Esophagus muscularis mucosa (tissue), 4 donors: ENCODE results near the gene TERT. TPM values are rescaled to one million over a fixed set of nuclear protein-coding genes. Genes with fewer than 3 reads are reported as not detected.

Experiments used
- DNase-seq: peaks from one replicate; pipeline ENCODE4 v3.0.0-alpha.2; 2017; ENCODE audit errors: extremely low spot score
- H3K27ac ChIP-seq, 4 donors: fragments of 200-600 bp; sonication (generic); replicated peaks in 1 of 4; 1 replicate in 3 of 4; 2 replicates in 1 of 4; pipeline ENCODE4 v1.5.1; 2016 to 2019; ENCODE audit warnings: mild to moderate bottlenecking in 1 of 4
- H3K27me3 ChIP-seq, 4 donors: fragments of 200-600 bp; sonication (generic); one replicate each; pipeline versions ENCODE4 v1.5.1 to v1.6.0; 2016 to 2019
- H3K36me3 ChIP-seq, 4 donors: fragments of 200-600 bp; sonication (generic); one replicate each; pipeline ENCODE4 v1.5.1; 2016 to 2019
- H3K4me1 ChIP-seq, 4 donors: fragments of 200-600 bp; sonication (generic); one replicate each; pipeline ENCODE4 v1.5.1; 2016 to 2019
- H3K4me3 ChIP-seq, 4 donors: fragments of 200-600 bp; sonication (generic); 1 replicate in 2 of 4; 2 replicates in 2 of 4; pipeline ENCODE4 v1.5.1; 2016 to 2019; ENCODE audit warnings: mild to moderate bottlenecking in 4 of 4, moderate library complexity in 1 of 4
- H3K9me3 ChIP-seq, 4 donors: fragments of 200-600 bp; sonication (generic); 1 replicate in 3 of 4; 2 replicates in 1 of 4; pipeline ENCODE4 v1.5.1; 2016 to 2019
- CTCF ChIP-seq, 3 experiments: fragments of 200-600 bp in 2 of 3; fragments of 450-650 bp in 1 of 3; sonication (generic) in 2 of 3; IDR thresholded peaks; one replicate each; pipeline ENCODE4 v1.5.1; 2017 to 2019; ENCODE audit warnings: antibody characterized with exemption in 3 of 3, mild to moderate bottlenecking in 2 of 3, moderate library complexity in 1 of 3
- EP300 ChIP-seq: sonication (generic); formaldehyde crosslinking; IDR thresholded peaks from one replicate; pipeline ENCODE4 v1.6.1; 2017; ENCODE audit warnings: antibody characterized with exemption
- POLR2A ChIP-seq: fragments of 450-650 bp; IDR thresholded peaks from one replicate; pipeline ENCODE4 v1.6.1; 2017; ENCODE audit warnings: antibody characterized with exemption, moderate library complexity, mild to moderate bottlenecking, low read depth
- POLR2AphosphoS5 ChIP-seq, 2 donors: sonication (generic); formaldehyde crosslinking; IDR thresholded peaks; one replicate each; pipeline ENCODE4 v1.6.1; 2017; ENCODE audit warnings: antibody characterized with exemption in 2 of 2
- WGBS: methylation state at CpG from one replicate; pipeline ENCODE4 v1.1.5; 2018; 5-methylcytosine and 5-hydroxymethylcytosine counted together
- intact Hi-C: fragments of 100-400 bp; cut with DNase I; formaldehyde crosslinking; loops from one replicate; pipeline ENCODE4 v1.15.1; 2023
- total RNA-seq, 4 donors: library from RNA; depleted of rRNA; stranded (reverse); fragments of >200 nt; gene quantifications; one replicate each; pipeline versions ENCODE4 v1.1.0 to v1.2.1, GENCODE V29; 2016

Gene TERT
- total RNA-seq, 4 donors from 2014 or later, result not detected

- no peaks in the 10 kb centered on the region for H3K4me1 ChIP-seq
- peaks cover 0 to 72% (median 0%) of the 10 kb centered on the region in 4 donors for H3K27me3 ChIP-seq
- no peak overlapping the region for H3K4me3 ChIP-seq
- H3K36me3 ChIP-seq, result no peaks in the 10 kb centered on the region
- WGBS, result 85% methylated on average over 13 of the region's 18 CpGs
- no peak for DNase-seq
- no peak overlapping the region for H3K27ac ChIP-seq
- H3K9me3 ChIP-seq, result peaks cover 0 to 9% (median 3%) of the 10 kb centered on the region in 4 donors
- intact Hi-C loops, result no loop called here
- TF ChIP-seq POLR2A, result no peak
Observed at GRCh38 chr5:1212881-1213280, 82.0 kb downstream of the TERT start.

- H3K4me3 ChIP-seq, result no peak overlapping the region
- DNase-seq, result no peak
- H3K9me3 ChIP-seq, result peaks cover 0 to 9% (median 3%) of the 10 kb centered on the region in 4 donors
- no peak for TF ChIP-seq EP300
- no peak for TF ChIP-seq POLR2A
- TF ChIP-seq CTCF (IDR thresholded peaks at IDR 0.05), result no peak
- TF ChIP-seq POLR2AphosphoS5 (IDR thresholded peaks at IDR 0.05), result no peak
- H3K27ac ChIP-seq, result no peak overlapping the region
- no peaks in the 10 kb centered on the region for H3K4me1 ChIP-seq
- WGBS, result 93% methylated on average over 3 of the region's 20 CpGs
- intact Hi-C loops, result no loop called here
- no peaks in the 10 kb centered on the region for H3K36me3 ChIP-seq
- H3K27me3 ChIP-seq, result peaks cover 0 to 72% (median under 1%) of the 10 kb centered on the region in 4 donors
Observed at GRCh38 chr5:1212271-1212670, 82.6 kb downstream of the TERT start.

DNA sequence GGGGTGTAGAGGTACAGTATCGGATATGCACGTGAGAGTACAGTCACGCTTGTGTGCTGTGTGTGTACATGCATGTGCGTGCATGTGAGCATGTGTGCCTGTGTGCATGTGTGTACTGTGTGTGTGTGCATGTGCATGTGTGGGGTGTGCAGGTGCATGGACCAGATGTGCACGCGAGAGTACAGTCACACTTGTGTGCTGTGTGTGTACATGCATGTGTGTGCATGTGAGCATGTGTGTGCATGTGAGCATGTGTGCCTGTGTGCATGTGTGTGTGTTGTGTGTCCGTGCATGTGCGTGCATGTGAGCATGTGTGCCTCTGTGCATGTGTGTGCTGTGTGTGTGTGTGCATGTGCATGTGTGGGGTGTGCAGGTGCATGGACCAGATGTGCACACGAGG lies 83.2 kb downstream of the TERT start:
- WGBS, result 93% methylated on average over 9 of the region's 9 CpGs

GRCh38 chr5:1210832-1211251 lies 84.0 kb downstream of the TERT start:
- no peak for DNase-seq
- Histone ChIP-seq H3K27me3 (peaks cover 0 to 72% (median 4%) of the 10 kb centered on the region in 4 donors), H3K36me3 (no peaks in the 10 kb centered on the region), H3K9me3 (peaks cover 0 to 5% (median 2%) of the 10 kb centered on the region in 4 donors), H3K4me3 (no peak overlapping the region), H3K4me1 (no peaks in the 10 kb centered on the region), H3K27ac (no peak overlapping the region)
- WGBS, result 88% methylated on average over 13 of the region's 21 CpGs
- intact Hi-C loops, result no loop called here
- TF ChIP-seq POLR2A, result no peak
- TF ChIP-seq POLR2AphosphoS5 (IDR thresholded peaks at IDR 0.05), result no peak
- no peak for TF ChIP-seq EP300
- no peak for TF ChIP-seq CTCF (IDR thresholded peaks at IDR 0.05)

More for the DNA sequence above, 83.2 kb downstream of the TERT start:
- H3K9me3 ChIP-seq, result peaks cover 0 to 9% (median 3%) of the 10 kb centered on the region in 4 donors
- H3K4me1 ChIP-seq, result no peaks in the 10 kb centered on the region
- peaks cover 0 to 73% (median 3%) of the 10 kb centered on the region in 4 donors for H3K27me3 ChIP-seq
- no peak overlapping the region for H3K4me3 ChIP-seq
- no peaks in the 10 kb centered on the region for H3K36me3 ChIP-seq
- no peak overlapping the region for H3K27ac ChIP-seq
- intact Hi-C loops, result no loop called here
- TF ChIP-seq CTCF (IDR thresholded peaks at IDR 0.05) (no peak), POLR2A (no peak), EP300 (no peak), POLR2AphosphoS5 (IDR thresholded peaks at IDR 0.05) (no peak)
- DNase-seq, result no peak

DNA sequence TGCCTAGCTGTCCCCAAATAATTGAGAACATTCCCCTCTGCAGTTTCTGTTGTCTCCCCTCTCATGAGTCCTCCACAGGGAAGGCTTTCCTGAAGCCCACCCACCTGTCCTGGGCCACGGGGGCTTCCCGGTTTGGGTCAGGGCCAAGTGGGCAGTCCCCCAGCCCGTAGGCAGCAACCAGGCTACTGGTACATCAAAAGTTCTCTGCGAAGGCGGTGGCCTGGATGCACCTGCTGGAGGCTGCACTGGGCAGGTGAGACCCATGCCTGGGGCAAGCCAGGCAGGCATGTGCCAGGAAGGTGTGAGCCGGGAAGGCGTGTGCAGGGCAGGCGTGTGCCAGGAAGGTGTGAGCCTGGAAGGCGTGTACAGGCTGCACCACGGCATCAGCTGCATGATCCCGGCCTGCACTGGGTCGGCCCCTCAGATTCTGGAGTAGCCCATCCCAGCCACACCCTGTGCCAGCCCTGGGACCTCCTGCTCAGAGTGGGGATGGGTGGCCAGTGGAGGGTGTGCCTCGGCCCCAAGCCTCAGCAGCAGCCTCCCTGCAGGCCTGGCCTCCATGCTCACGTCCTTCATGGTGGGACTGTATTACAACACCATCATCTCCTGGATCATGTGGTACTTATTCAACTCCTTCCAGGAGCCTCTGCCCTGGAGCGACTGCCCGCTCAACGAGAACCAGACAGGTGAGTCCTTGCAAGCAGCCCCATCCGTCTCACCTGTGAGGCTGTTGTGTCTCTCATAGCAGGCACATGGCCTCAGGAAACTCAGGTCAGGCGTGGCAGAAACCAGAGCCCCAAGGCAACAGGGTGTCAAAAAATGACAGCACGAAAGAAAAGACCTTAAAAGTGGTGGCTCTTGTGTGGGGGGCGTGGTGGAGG lies 84.7 kb downstream of the TERT start:
- WGBS, result 78% methylated on average over 15 of the region's 21 CpGs
- TF ChIP-seq EP300, result no peak
- no peak for TF ChIP-seq POLR2AphosphoS5 (IDR thresholded peaks at IDR 0.05)
- TF ChIP-seq POLR2A, result no peak
- TF ChIP-seq CTCF (IDR thresholded peaks at IDR 0.05), result no peak
- H3K4me3 ChIP-seq, result no peak overlapping the region
- H3K27me3 ChIP-seq, result peaks cover 0 to 73% (median 4%) of the 10 kb centered on the region in 4 donors
- intact Hi-C loops, result no loop called here
- no peak overlapping the region for H3K27ac ChIP-seq
- H3K4me1 ChIP-seq, result no peaks in the 10 kb centered on the region
- peaks cover 0 to under 1% (median 0%) of the 10 kb centered on the region in 4 donors for H3K9me3 ChIP-seq
- H3K36me3 ChIP-seq, result no peaks in the 10 kb centered on the region
- no peak for DNase-seq
